H9 (cell line): ENCODE results near the gene EHMT2. TPM values are rescaled to one million over a fixed set of nuclear protein-coding genes. Genes with fewer than 3 reads are reported as not detected.

ENCODE experiments used
- DNase-seq: peaks from one replicate; pipeline ENCODE4 v3.0.0-alpha.2; 2017
- H2AFZ ChIP-seq: one replicate; pipeline ENCODE4 v1.6.1; 2013; ENCODE audit warnings: mild to moderate bottlenecking, low read length, control low read depth, moderate library complexity
- H2AK5ac ChIP-seq: 2 replicates; pipeline ENCODE4 v1.6.1; 2013; ENCODE audit warnings: low read length, control low read depth, mixed read lengths; ENCODE audit not compliant: insufficient read length
- H2BK120ac ChIP-seq: one replicate; pipeline ENCODE4 v1.6.1; 2013; ENCODE audit warnings: low read depth, mild to moderate bottlenecking, low read length, control low read depth, inconsistent platforms; ENCODE audit not compliant: poor library complexity, severe bottlenecking
- H2BK12ac ChIP-seq: 2 replicates; pipeline ENCODE4 v1.6.1; 2013; ENCODE audit warnings: low read length, control low read depth, mixed read lengths, low read depth; ENCODE audit not compliant: insufficient read length
- H2BK15ac ChIP-seq: 2 replicates; pipeline ENCODE4 v1.6.1; 2013; ENCODE audit warnings: low read depth, low read length, control low read depth
- H2BK20ac ChIP-seq: one replicate; pipeline ENCODE4 v1.6.1; 2013; ENCODE audit warnings: low read depth, mild to moderate bottlenecking, low read length, control low read depth, inconsistent platforms; ENCODE audit not compliant: poor library complexity, severe bottlenecking
- H2BK5ac ChIP-seq: 2 replicates; pipeline ENCODE4 v1.6.1; 2013; ENCODE audit warnings: low read length, control low read depth, mixed read lengths; ENCODE audit not compliant: insufficient read length
- H3K14ac ChIP-seq: 2 replicates; pipeline ENCODE4 v1.6.1; 2013; ENCODE audit warnings: low read length, control low read depth; ENCODE audit not compliant: insufficient read depth
- H3K18ac ChIP-seq: 2 replicates; pipeline ENCODE4 v1.6.1; 2013; ENCODE audit warnings: low read depth, mild to moderate bottlenecking, mixed read lengths, low read length, control low read depth; ENCODE audit not compliant: insufficient read length
- H3K23ac ChIP-seq: 2 replicates; pipeline ENCODE4 v1.6.1; 2013; ENCODE audit warnings: low read length, control low read depth, mixed read lengths, low read depth; ENCODE audit not compliant: insufficient read length
- H3K23me2 ChIP-seq: 2 replicates; pipeline ENCODE4 v1.6.1; 2013; ENCODE audit warnings: low read depth, mild to moderate bottlenecking, mixed read lengths, low read length, control low read depth; ENCODE audit not compliant: insufficient read length, poor library complexity, severe bottlenecking
- H3K27ac ChIP-seq: 2 replicates; pipeline ENCODE4 v1.5.1; 2013; ENCODE audit warnings: low read length, control low read depth, mixed read lengths, low read depth; ENCODE audit not compliant: insufficient read length
- H3K27me3 ChIP-seq: 2 replicates; pipeline ENCODE4 v1.6.1; 2013; ENCODE audit warnings: low read length, control low read depth, inconsistent platforms; ENCODE audit not compliant: insufficient read depth
- H3K4ac ChIP-seq: 2 replicates; pipeline ENCODE4 v1.6.1; 2013; ENCODE audit warnings: low read depth, mild to moderate bottlenecking, control low read depth, inconsistent platforms, low read length, moderate library complexity
- H3K4me1 ChIP-seq: 2 replicates; pipeline ENCODE4 v1.6.1; 2013; ENCODE audit warnings: low read length, control low read depth, inconsistent platforms; ENCODE audit not compliant: insufficient read depth
- H3K4me2 ChIP-seq: 2 replicates; pipeline ENCODE4 v1.6.1; 2013; ENCODE audit warnings: low read length, control low read depth, mixed read lengths; ENCODE audit not compliant: insufficient read length, insufficient read depth
- H3K56ac ChIP-seq: 2 replicates; pipeline ENCODE4 v1.6.1; 2013; ENCODE audit warnings: low read depth, mild to moderate bottlenecking, mixed read lengths, low read length, control low read depth; ENCODE audit not compliant: insufficient read length
- H3K79me1 ChIP-seq: 2 replicates; pipeline ENCODE4 v1.6.1; 2013; ENCODE audit warnings: low read depth, mild to moderate bottlenecking, moderate library complexity, low read length, control low read depth, inconsistent platforms; ENCODE audit not compliant: insufficient read depth, poor library complexity, severe bottlenecking
- H3K79me2 ChIP-seq: 2 replicates; pipeline ENCODE4 v1.6.1; 2013; ENCODE audit warnings: low read length, control low read depth, inconsistent platforms; ENCODE audit not compliant: insufficient read depth
- H3K9ac ChIP-seq: 2 replicates; pipeline ENCODE4 v1.6.1; 2013; ENCODE audit warnings: low read length, control low read depth, mixed read lengths; ENCODE audit not compliant: insufficient read length; ENCODE audit errors: extremely low read depth
- H3K9me3 ChIP-seq: one replicate; pipeline ENCODE4 v1.6.1; 2013; ENCODE audit warnings: low read depth, low read length, inconsistent platforms; ENCODE audit not compliant: control insufficient read depth
- H3T11ph ChIP-seq: one replicate; pipeline ENCODE4 v1.6.1; 2013; ENCODE audit warnings: mild to moderate bottlenecking, low read length, control low read depth, inconsistent platforms
- H4K20me1 ChIP-seq: one replicate; pipeline ENCODE4 v1.6.1; 2013; ENCODE audit not compliant: control insufficient read depth, insufficient read length, insufficient read depth
- H4K5ac ChIP-seq: 2 replicates; pipeline ENCODE4 v1.6.1; 2013; ENCODE audit warnings: low read depth, mild to moderate bottlenecking, mixed read lengths, low read length, control low read depth; ENCODE audit not compliant: insufficient read length
- H4K8ac ChIP-seq: replicated peaks from 2 replicates; pipeline ENCODE4 v1.6.1; 2013; ENCODE audit warnings: low read length, control low read depth, mixed read lengths, low read depth; ENCODE audit not compliant: insufficient read length
- H4K91ac ChIP-seq: 2 replicates; pipeline ENCODE4 v1.6.1; 2013; ENCODE audit warnings: low read depth, mild to moderate bottlenecking, moderate library complexity, mixed read lengths, low read length, control low read depth; ENCODE audit not compliant: insufficient read length
- H3K27ac Mint-ChIP-seq, 3 experiments: 2 replicates in 2 of 3; 3 replicates in 1 of 3; pipeline ENCODE4 v1.8.0; 2020 to 2021; ENCODE audit warnings: mixed read lengths in 3 of 3, mild to moderate bottlenecking in 1 of 3, moderate library complexity in 1 of 3
- H3K27me3 Mint-ChIP-seq: 2 replicates; pipeline ENCODE4 v1.8.0; 2021; ENCODE audit warnings: low read depth, mild to moderate bottlenecking, moderate library complexity, mixed read lengths
- H3K36me3 Mint-ChIP-seq, 3 experiments: 2 replicates in 2 of 3; 3 replicates in 1 of 3; pipeline ENCODE4 v1.8.0; 2020 to 2021; ENCODE audit warnings: low read depth in 3 of 3, mixed read lengths in 3 of 3; ENCODE audit not compliant: insufficient read depth in 1 of 3
- H3K4me1 Mint-ChIP-seq, 2 experiments: 2 replicates each; pipeline ENCODE4 v1.8.0; 2020; ENCODE audit warnings: mixed read lengths in 2 of 2
- H3K4me3 Mint-ChIP-seq, 2 experiments: 2 replicates in 1 of 2; 3 replicates in 1 of 2; pipeline ENCODE4 v1.8.0; 2020 to 2021; ENCODE audit warnings: mild to moderate bottlenecking in 2 of 2, mixed read lengths in 2 of 2, moderate library complexity in 1 of 2
- H3K9me3 Mint-ChIP-seq, 2 experiments: 2 replicates in 1 of 2; 3 replicates in 1 of 2; pipeline ENCODE4 v1.8.0; 2020; ENCODE audit warnings: mild to moderate bottlenecking in 2 of 2, mixed read lengths in 2 of 2, moderate library complexity in 1 of 2
- CTCF ChIP-seq: fragments of 200-600 bp; sonication (generic); conservative IDR thresholded peaks from 3 replicates; pipeline ENCODE4 v1.8.0; 2021; ENCODE audit warnings: antibody characterized with exemption, mild to moderate bottlenecking
- WGBS: extraction: QIAGEN DNeasy Blood & Tissue Kit; methylation state at CpG from one replicate; pipeline ENCODE4 v1.1.7; 2013; ENCODE audit warnings: missing lambda C conversion rate, low lambda C conversion rate, mixed read lengths; ENCODE audit not compliant: insufficient read length; ENCODE audit errors: extremely low coverage; 5-methylcytosine and 5-hydroxymethylcytosine counted together
- total RNA-seq: library from RNA; stranded (reverse); gene quantifications from 2 replicates; pipeline ENCODE4 v1.2.1, GENCODE V29; 2021

EHMT2 gene
- total RNA-seq, 1 experiment from 2014 or later, result 124 TPM

DNA sequence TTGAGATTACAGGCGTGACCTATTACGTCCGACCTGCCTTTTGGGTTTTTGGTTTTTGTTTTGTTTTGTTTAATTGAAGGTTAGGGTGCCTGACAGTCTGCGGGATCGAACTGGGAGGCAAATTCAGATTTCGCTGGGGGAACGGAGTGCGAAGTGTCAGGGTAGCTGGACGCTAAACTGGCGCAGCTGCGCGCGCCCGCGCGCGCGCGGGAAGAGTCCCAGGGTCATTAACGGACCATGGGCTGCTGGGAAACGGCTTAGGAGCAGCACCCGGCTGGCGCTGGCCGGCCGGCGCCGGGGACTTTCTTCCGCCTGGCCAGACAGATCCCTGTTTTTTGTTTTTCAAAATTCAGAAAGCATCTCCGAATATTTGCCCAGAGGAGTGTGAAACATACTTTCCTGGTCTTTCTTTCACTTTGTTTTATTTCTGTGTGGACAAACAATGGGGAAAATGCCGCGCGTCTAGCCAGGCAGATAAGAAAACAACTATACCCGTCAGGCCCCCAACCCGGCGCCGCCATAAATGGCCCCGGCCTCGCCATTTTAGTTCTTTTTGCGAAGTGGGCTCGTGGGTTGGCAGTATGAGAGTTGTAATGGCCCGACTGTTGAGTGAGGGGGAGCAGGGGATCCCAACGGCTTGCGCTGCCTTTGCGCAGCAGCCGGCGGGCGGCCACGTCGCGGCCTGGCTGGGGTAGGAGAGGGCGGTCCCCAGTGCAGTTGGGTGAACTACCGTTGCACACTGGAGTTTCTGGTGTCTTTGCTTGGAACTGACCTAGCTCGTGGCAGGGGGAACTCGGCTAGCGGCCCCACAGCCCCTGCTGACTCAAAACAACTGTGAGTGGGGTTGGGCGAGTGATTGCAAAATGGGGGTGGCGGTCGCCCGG, 62.9 kb downstream of the EHMT2 start:
- no peak overlapping the region for H2AFZ ChIP-seq
- H2BK5ac ChIP-seq, result peak overlapping the region; percentile 36
- peak overlapping the region; percentile 72 for H3K18ac ChIP-seq
- Mint-ChIP-seq H3K27ac (peak overlapping the region; percentile 100), H3K4me1 (peaks cover 23 to 31% of the 10 kb centered on the region in 2 experiments), H3K9me3 (peaks cover 0 to 6% of the 10 kb centered on the region in 2 experiments; a peak in 2 of 5 replicates), H3K36me3 (peaks cover 45 to 47% (median 47%) of the 10 kb centered on the region in 3 experiments), H3K27me3 (peaks cover 1% of the 10 kb centered on the region; the same call in 1 of the 2 replicates), H3K4me3 (peak overlapping the region; percentile 98 to 100)
- peaks cover 3% of the 10 kb centered on the region for H3K79me1 ChIP-seq
- H3K27ac ChIP-seq, result peak overlapping the region; percentile 57
- no peaks in the 10 kb centered on the region for H3K27me3 ChIP-seq
- no peak overlapping the region for H4K5ac ChIP-seq
- DNase-seq, result peak; percentile 86
- no peaks in the 10 kb centered on the region for H3K9me3 ChIP-seq
- no peak overlapping the region for H3T11ph ChIP-seq
- H4K8ac ChIP-seq, result no peak overlapping the region
- peak overlapping the region; percentile 93 for H3K9ac ChIP-seq
- no peak overlapping the region for H2BK120ac ChIP-seq
- no peak overlapping the region for H4K91ac ChIP-seq
- H4K20me1 ChIP-seq, result no peaks in the 10 kb centered on the region
- TF ChIP-seq CTCF, result no peak
- no peaks in the 10 kb centered on the region for H3K4me1 ChIP-seq
- H3K4ac ChIP-seq, result no peak overlapping the region
- H2BK12ac ChIP-seq, result no peak overlapping the region
- peak overlapping the region; percentile 90 for H3K4me2 ChIP-seq
- no peak overlapping the region for H2BK20ac ChIP-seq
- H3K56ac ChIP-seq, result no peak overlapping the region
- H2AK5ac ChIP-seq, result no peak overlapping the region
- no peak overlapping the region for H3K23ac ChIP-seq
- WGBS, result no CpG with 5 or more reads among the region's 59 CpGs
- H2BK15ac ChIP-seq, result no peak overlapping the region
- peak overlapping the region; percentile 81 for H3K14ac ChIP-seq
- H3K23me2 ChIP-seq, result peaks cover 34% of the 10 kb centered on the region
- peaks cover 25% of the 10 kb centered on the region; the same call in 1 of the 2 replicates for H3K79me2 ChIP-seq
